C4-2B (cell line): Measurements from ENCODE around the gene KLHL1.

Experiments used
- CTCF ChIP-seq: fragments of 450-650 bp; conservative IDR thresholded peaks from 2 replicates; pipeline ENCODE4 v1.5.1; 2017; ENCODE audit warnings: mild to moderate bottlenecking
- ZFX ChIP-seq: fragments of 450-650 bp; IDR thresholded peaks from 2 replicates; pipeline ENCODE4 v1.6.1; 2017

- no peak for TF ChIP-seq CTCF
- no peak for TF ChIP-seq ZFX
Measured at GRCh38 chr13:69751259-69751658, 357.0 kb downstream of the KLHL1 start.
